GM10266 (cell line): ENCODE results near the gene PLD1.

ENCODE experiments used
- DNase-seq: peaks from one replicate; pipeline ENCODE4 v3.0.0; 2012; ENCODE audit errors: extremely low spot score
- CTCF ChIP-seq: IDR thresholded peaks from 2 replicates; pipeline ENCODE4 v1.5.1; 2012; ENCODE audit warnings: mild to moderate bottlenecking, low read depth; ENCODE audit not compliant: control insufficient read depth, insufficient read depth; ENCODE audit errors: missing control alignments

PLD1 gene

DNA sequence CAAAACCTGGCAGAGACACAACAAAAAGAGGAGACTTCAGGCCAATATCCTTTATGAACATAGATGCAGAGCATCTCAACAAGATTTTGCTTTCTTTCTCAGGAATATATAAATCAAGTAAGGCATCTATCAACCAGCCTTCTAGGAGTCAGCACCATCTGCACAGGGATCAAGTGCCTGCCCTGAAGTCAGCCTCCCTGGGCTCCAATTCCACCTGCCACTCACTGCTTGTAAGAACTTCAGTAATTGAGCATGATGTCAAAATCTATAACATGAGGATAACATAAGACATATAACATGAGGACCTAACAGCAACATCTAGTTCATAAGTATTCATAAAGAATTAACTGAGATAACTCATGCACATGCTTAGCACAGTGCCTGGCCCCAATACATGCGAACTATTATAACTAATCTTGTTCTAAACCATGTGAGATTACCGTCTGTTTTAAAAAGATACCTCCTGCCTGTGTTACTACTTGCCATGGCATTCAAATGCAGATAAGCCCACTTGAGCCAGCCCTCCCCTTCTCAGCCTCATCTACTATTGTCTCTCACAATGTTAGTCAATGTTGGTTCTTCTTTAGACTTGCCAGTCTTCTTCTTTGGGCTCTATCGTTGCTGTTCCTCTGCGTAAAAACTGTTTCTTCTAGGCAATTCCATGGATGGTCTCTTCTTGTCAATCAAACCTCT lies 91.6 kb downstream of the PLD1 start:
- DNase-seq = no peak
- TF ChIP-seq CTCF = no peak

DNA sequence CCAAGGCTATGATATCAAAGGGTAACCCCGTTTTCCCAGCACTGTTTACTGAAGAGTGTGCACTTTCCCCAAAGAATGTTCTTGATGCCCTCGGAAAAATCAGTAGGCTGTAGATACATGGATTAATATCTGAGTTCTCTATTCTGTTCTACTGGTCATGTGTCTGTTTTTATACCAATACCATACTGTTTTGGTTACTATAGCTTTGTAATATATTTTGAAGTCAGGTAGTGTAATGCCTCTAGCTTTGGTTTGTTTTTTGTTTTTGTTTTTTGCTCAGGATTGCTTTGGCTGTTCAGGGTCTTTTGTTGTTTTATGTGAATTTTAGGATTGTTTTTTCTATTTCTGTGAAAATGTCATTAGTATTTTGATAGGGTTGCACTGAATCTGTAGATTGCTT lies 95.1 kb downstream of the PLD1 start:
- DNase-seq = no peak
- TF ChIP-seq CTCF = no peak

DNA sequence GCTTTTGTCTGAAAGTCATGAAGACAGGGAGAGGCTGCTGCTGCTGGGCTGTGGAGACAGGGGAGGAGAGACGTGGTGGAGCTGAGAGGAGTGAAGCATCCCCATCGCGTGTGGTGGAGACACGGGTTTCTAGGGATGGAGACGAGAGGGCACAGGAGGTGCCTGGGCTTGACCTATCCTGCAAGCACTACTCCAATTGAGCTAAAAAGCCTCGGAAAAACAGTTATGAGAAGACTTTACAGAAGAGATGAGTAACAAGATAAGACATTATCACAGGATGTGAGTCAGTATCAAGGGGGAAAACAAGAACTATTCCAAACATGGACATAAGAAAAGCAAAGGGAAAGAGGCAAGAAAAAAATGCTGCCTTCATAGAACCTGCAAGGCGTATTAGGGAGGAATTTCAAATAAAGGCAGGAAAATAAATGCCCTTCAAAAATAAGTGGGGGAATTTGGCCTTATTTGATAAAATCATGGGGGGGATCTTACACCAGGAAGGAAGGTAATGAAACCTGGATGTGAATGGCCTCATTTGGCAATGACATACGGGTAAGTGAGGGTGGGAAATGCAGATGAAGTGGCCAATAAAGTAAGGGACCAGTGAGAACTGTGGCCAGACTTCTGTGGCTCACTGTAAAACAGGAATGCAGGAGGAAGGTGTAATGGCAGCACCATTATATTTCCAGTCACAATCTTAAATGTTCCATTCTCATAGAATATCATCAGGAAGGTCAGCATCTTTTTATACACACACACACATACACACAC lies 97.9 kb downstream of the PLD1 start:
- no peak for TF ChIP-seq CTCF
- DNase-seq = no peak

- no peak for DNase-seq
- no peak for TF ChIP-seq CTCF
These were observed 98.7 kb downstream of the PLD1 start for GRCh38 chr3:171711461-171712170.

DNA sequence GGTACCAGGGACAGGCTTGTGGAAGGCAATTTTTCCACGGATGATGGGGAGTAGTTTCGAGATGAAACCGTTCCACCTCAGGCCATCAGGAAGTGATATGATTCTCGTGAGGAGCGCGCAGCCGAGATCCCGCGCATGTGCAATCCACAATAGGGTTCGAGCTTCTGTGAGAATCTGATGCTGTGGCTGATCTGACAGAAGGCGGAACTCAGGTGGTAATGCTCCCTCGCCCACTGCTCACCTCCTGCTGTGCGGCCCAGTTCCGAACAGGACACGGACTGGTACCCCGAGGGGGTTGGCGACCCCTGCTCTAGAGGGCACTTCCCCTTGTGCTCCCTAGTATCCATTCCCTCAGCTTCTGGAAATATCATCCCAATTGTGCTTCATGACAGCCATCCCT lies 99.9 kb downstream of the PLD1 start:
- no peak for TF ChIP-seq CTCF
- DNase-seq = no peak

- no peak for TF ChIP-seq CTCF
- no peak for DNase-seq
These were observed 105.5 kb downstream of the PLD1 start for GRCh38 chr3:171704814-171705213.
